Measurements from ENCODE around the gene NEK4.

NEK4 gene

GRCh38 chr3:52793702-52794611, 23.2 kb upstream of the NEK4 start:
- TF ChIP-seq SIN3A (IDR thresholded peaks at IDR 0.05; ENCODE audit: borderline replicate concordance, insufficient read depth, low read length) (no peak), POLR2AphosphoS5 (IDR thresholded peaks at IDR 0.05; ENCODE audit: low read depth, low read length) (no peak), FOXP2 (optimal IDR thresholded peaks at IDR 0.05; ENCODE audit: borderline replicate concordance, extremely low read depth, extremely low read length, insufficient read depth) (no peak), TAF1 (IDR thresholded peaks at IDR 0.05; ENCODE audit: borderline replicate concordance, insufficient read depth, low read length) (no peak)
- TF ChIP-seq, protein P1, sequence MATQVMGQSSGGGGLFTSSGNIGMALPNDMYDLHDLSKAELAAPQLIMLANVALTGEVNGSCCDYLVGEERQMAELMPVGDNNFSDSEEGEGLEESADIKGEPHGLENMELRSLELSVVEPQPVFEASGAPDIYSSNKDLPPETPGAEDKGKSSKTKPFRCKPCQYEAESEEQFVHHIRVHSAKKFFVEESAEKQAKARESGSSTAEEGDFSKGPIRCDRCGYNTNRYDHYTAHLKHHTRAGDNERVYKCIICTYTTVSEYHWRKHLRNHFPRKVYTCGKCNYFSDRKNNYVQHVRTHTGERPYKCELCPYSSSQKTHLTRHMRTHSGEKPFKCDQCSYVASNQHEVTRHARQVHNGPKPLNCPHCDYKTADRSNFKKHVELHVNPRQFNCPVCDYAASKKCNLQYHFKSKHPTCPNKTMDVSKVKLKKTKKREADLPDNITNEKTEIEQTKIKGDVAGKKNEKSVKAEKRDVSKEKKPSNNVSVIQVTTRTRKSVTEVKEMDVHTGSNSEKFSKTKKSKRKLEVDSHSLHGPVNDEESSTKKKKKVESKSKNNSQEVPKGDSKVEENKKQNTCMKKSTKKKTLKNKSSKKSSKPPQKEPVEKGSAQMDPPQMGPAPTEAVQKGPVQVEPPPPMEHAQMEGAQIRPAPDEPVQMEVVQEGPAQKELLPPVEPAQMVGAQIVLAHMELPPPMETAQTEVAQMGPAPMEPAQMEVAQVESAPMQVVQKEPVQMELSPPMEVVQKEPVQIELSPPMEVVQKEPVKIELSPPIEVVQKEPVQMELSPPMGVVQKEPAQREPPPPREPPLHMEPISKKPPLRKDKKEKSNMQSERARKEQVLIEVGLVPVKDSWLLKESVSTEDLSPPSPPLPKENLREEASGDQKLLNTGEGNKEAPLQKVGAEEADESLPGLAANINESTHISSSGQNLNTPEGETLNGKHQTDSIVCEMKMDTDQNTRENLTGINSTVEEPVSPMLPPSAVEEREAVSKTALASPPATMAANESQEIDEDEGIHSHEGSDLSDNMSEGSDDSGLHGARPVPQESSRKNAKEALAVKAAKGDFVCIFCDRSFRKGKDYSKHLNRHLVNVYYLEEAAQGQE (IDR thresholded peaks at IDR 0.05; ENCODE audit: insufficient read depth in 1 of 2, low read depth in 2 of 2, low read length in 2 of 2): no peak

- TF ChIP-seq, protein P1 (IDR thresholded peaks at IDR 0.05; ENCODE audit: insufficient read depth in 1 of 2, low read depth in 2 of 2, low read length in 2 of 2): no peak
Observed at GRCh38 chr3:52792961-52793695, 22.4 kb upstream of the NEK4 start.

- TF ChIP-seq, protein P1 (IDR thresholded peaks at IDR 0.05; ENCODE audit: insufficient read depth in 1 of 2, low read depth in 2 of 2, low read length in 2 of 2): no peak
- no peak for TF ChIP-seq POLR2AphosphoS5 (IDR thresholded peaks at IDR 0.05; ENCODE audit: low read depth, low read length)
- TF ChIP-seq SIN3A (IDR thresholded peaks at IDR 0.05; ENCODE audit: borderline replicate concordance, insufficient read depth, low read length): no peak
- TF ChIP-seq FOXP2 (optimal IDR thresholded peaks at IDR 0.05; ENCODE audit: borderline replicate concordance, extremely low read depth, extremely low read length, insufficient read depth): no peak
- TF ChIP-seq TAF1 (IDR thresholded peaks at IDR 0.05; ENCODE audit: borderline replicate concordance, insufficient read depth, low read length): no peak
Observed at GRCh38 chr3:52792413-52792812, 21.7 kb upstream of the NEK4 start.

GRCh38 chr3:52791928-52792327, 21.2 kb upstream of the NEK4 start:
- TF ChIP-seq POLR2AphosphoS5 (IDR thresholded peaks at IDR 0.05; ENCODE audit: low read depth, low read length) (no peak), FOXP2 (optimal IDR thresholded peaks at IDR 0.05; ENCODE audit: borderline replicate concordance, extremely low read depth, extremely low read length, insufficient read depth) (no peak), SIN3A (IDR thresholded peaks at IDR 0.05; ENCODE audit: borderline replicate concordance, insufficient read depth, low read length) (no peak), TAF1 (IDR thresholded peaks at IDR 0.05; ENCODE audit: borderline replicate concordance, insufficient read depth, low read length) (no peak)
- TF ChIP-seq, protein P1 (IDR thresholded peaks at IDR 0.05; ENCODE audit: insufficient read depth in 1 of 2, low read depth in 2 of 2, low read length in 2 of 2): no peak

Data from PFSK-1 (cell line).